HepG2 (cell line): Measurements from ENCODE around the gene TSPAN15. TPM values are rescaled to one million over a fixed set of nuclear protein-coding genes. Genes with fewer than 3 reads are reported as not detected.

Source experiments
- ATAC-seq: fragments of 200-7000 bp; cut with Tn5 transposase; 3 replicates; pipeline ENCODE4 v1.9.1; 2020; ENCODE audit warnings: mild to moderate bottlenecking, moderate library complexity
- BruUV-seq: library from RNA; stranded (reverse); fragments of 400-500 nt; replicated peaks from 2 replicates; lab custom pipeline; 2021; lab: Mats Ljungman, UMichigan
- CTCF ChIA-PET: fragments of 300-600 bp; formaldehyde crosslinking; extraction: SDS; loops from one replicate; lab custom pipeline; 2021; ENCODE audit warnings: low total read pairs, inconsistent platforms, low intra/inter-chr PET ratio; lab: Yijun Ruan, JAX
- POLR2A ChIA-PET: fragments of 350-600 bp; sonication (Branson Sonifier 250); formaldehyde crosslinking; loops from one replicate; lab custom pipeline; 2020; ENCODE audit warnings: antibody characterized with exemption, inconsistent platforms; lab: Yijun Ruan, JAX
- DNase-seq: peaks from one replicate; pipeline ENCODE4 v3.0.0-alpha.2; 2015; ENCODE audit warnings: low spot score
- FAIRE-seq: peaks from 3 replicates; lab custom pipeline; 2011; peaks lifted over from hg19 to GRCh38; lab: Jason Lieb, UNC
- H2AFZ ChIP-seq: one replicate; pipeline ENCODE4 v1.6.1; 2011; ENCODE audit warnings: low read length, inconsistent platforms
- H3K27ac ChIP-seq: fragments of 300-600 bp; 3 replicates; pipeline ENCODE4 v1.8.0; 2011; ENCODE audit warnings: mixed run types, mild to moderate bottlenecking, mixed read lengths, low read length, inconsistent platforms; ENCODE audit not compliant: insufficient read depth; ENCODE audit errors: extremely low read length
- H3K27me3 ChIP-seq, 2 experiments: fragments of 200-600 bp in 1 of 2; 2 replicates in 1 of 2; 3 replicates in 1 of 2; pipeline versions ENCODE4 v1.6.0 to v1.8.0; 2011; ENCODE audit warnings: low read length in 2 of 2, mild to moderate bottlenecking in 2 of 2, moderate library complexity in 2 of 2, inconsistent platforms in 1 of 2; ENCODE audit not compliant: insufficient read depth in 2 of 2, control insufficient read depth in 1 of 2
- H3K36me3 ChIP-seq, 2 experiments: fragments of 200-600 bp in 1 of 2; replicated peaks in 1 of 2; 2 replicates in 1 of 2; 3 replicates in 1 of 2; pipeline versions ENCODE4 v1.5.1 to v1.8.0; 2011; ENCODE audit warnings: low read length in 2 of 2, inconsistent platforms in 1 of 2; ENCODE audit not compliant: insufficient read depth in 2 of 2, control insufficient read depth in 1 of 2
- H3K4me1 ChIP-seq: 2 replicates; pipeline ENCODE4 v1.5.1; 2012; ENCODE audit warnings: low read length, inconsistent platforms; ENCODE audit not compliant: insufficient read depth
- H3K4me2 ChIP-seq: 2 replicates; pipeline ENCODE4 v1.6.0; 2011; ENCODE audit warnings: low read depth, low read length, inconsistent platforms
- H3K4me3 ChIP-seq, 3 experiments: fragments of 200-600 bp in 1 of 3; sonication (generic), shearing (Covaris generic) in 1 of 3; replicated peaks in 1 of 3; 2 replicates each; pipeline ENCODE4 v1.5.1; 2011 to 2016; ENCODE audit warnings: low read length in 3 of 3, inconsistent platforms in 2 of 3, low read depth in 2 of 3, mild to moderate bottlenecking in 2 of 3, control low read depth in 1 of 3, mixed read lengths in 1 of 3; ENCODE audit not compliant: insufficient read depth in 1 of 3
- H3K79me2 ChIP-seq: one replicate; pipeline ENCODE4 v1.6.1; 2011; ENCODE audit warnings: low read length, inconsistent platforms; ENCODE audit not compliant: insufficient read depth
- H3K9ac ChIP-seq: 2 replicates; pipeline ENCODE4 v1.6.0; 2011; ENCODE audit warnings: mild to moderate bottlenecking, low read depth, low read length, inconsistent platforms; ENCODE audit not compliant: insufficient read depth
- H3K9me3 ChIP-seq: 2 replicates; pipeline ENCODE4 v1.5.1; 2012; ENCODE audit warnings: mild to moderate bottlenecking, low read length
- H4K20me1 ChIP-seq: 2 replicates; pipeline ENCODE4 v1.6.0; 2011; ENCODE audit warnings: inconsistent platforms, mild to moderate bottlenecking, low read length, moderate library complexity; ENCODE audit not compliant: insufficient read depth
- ELF3 ChIP-seq: IDR thresholded peaks from 2 replicates; pipeline ENCODE4 v1.6.1; 2016; ENCODE audit warnings: missing genetic modification reagents, missing compliant biosample characterization
- HNF4A ChIP-seq: sonication (generic); formaldehyde crosslinking; IDR thresholded peaks from 2 replicates; pipeline ENCODE4 v1.4.0; 2020; ENCODE audit warnings: missing genetic modification reagents
- MZF1 ChIP-seq: sonication (generic); formaldehyde crosslinking; IDR thresholded peaks from 2 replicates; pipeline ENCODE4 v1.8.1; 2023; ENCODE audit warnings: mild to moderate bottlenecking, missing genetic modification reagents, borderline replicate concordance
- NAIF1 ChIP-seq: sonication (generic); formaldehyde crosslinking; IDR thresholded peaks from 2 replicates; pipeline ENCODE4 v1.5.0; 2020; ENCODE audit warnings: mild to moderate bottlenecking, missing genetic modification reagents, borderline replicate concordance
- NR1H2 ChIP-seq: sonication (generic); formaldehyde crosslinking; IDR thresholded peaks from 2 replicates; pipeline ENCODE4 v1.8.1; 2022; ENCODE audit warnings: low read depth, missing genetic modification reagents, borderline replicate concordance
- PHF20 ChIP-seq: sonication (generic); formaldehyde crosslinking; IDR thresholded peaks from 2 replicates; pipeline ENCODE4 v1.5.0; 2020; ENCODE audit warnings: mild to moderate bottlenecking, missing genetic modification reagents
- SMC3 ChIP-seq: IDR thresholded peaks from 2 replicates; pipeline ENCODE4 v1.6.1; 2011; ENCODE audit warnings: low read length, improper control_type of control experiment
- ZNF468 ChIP-seq: sonication (generic); formaldehyde crosslinking; IDR thresholded peaks from 2 replicates; pipeline ENCODE4 v1.8.0; 2022; ENCODE audit warnings: mild to moderate bottlenecking, moderate library complexity, missing genetic modification reagents
- WGBS: methylation state at CpG from one replicate; pipeline ENCODE4 v1.1.6; 2017; ENCODE audit warnings: low lambda C conversion rate; 5-methylcytosine and 5-hydroxymethylcytosine counted together
- in situ Hi-C: cut with HindIII; loops from 2 replicates; pipeline ENCODE4 v1.10.0; 2017; ENCODE audit warnings: low pct_unique_long_range_greater_than_20kb; ENCODE audit not compliant: extremely low pct_ligation_motif_present
- intact Hi-C: fragments of 100-400 bp; cut with micrococcal nuclease; formaldehyde crosslinking; loops from one replicate; pipeline ENCODE4 v1.10.0; 2022; ENCODE audit not compliant: unreplicated experiment
- polyA plus RNA-seq, 8 experiments: library from polyadenylated mRNA; depleted of rRNA in 3 of 8; stranded (reverse) in 7 of 8; unstranded in 1 of 8; fragments of >200 nt; fragmentation: Illumina TruSeq in 4 of 8; extraction: Trizol in 4 of 8; gene quantifications; 2 replicates each; pipeline versions ENCODE4 v1.2.1 to v1.2.3, GENCODE V29; 2011 to 2016; ENCODE audit warnings: low read depth in 4 of 8, missing spikeins in 1 of 8, mixed read lengths in 1 of 8; ENCODE audit not compliant: insufficient read depth in 1 of 8
- total RNA-seq, 5 experiments: library from RNA; depleted of rRNA; stranded (reverse); fragments of >200 nt; fragmentation: Illumina TruSeq; extraction: Trizol; gene quantifications; 2 replicates each; pipeline ENCODE4 v1.2.3, GENCODE V29; 2016; ENCODE audit warnings: low read depth in 1 of 5
- TF ChIP-seq, protein P1 (sequence below): IDR thresholded peaks from 2 replicates; pipeline ENCODE4 v1.6.1; 2016
- TF ChIP-seq, protein P2 (sequence below), 2 experiments: fragments of 450-650 bp in 1 of 2; sonication (generic) in 1 of 2; formaldehyde crosslinking in 1 of 2; IDR thresholded peaks; 2 replicates each; pipeline versions ENCODE4 v1.6.1 to v1.8.0; 2016 to 2022; ENCODE audit warnings: antibody characterized with exemption in 1 of 2, mild to moderate bottlenecking in 1 of 2, missing genetic modification reagents in 1 of 2

TSPAN15 gene
- total and polyA plus RNA-seq, 2 of the 13 experiments (the other 11 are each of a cell fraction or from before 2014, with no cell fraction given), result 0.27 to 3.2 TPM

DNA sequence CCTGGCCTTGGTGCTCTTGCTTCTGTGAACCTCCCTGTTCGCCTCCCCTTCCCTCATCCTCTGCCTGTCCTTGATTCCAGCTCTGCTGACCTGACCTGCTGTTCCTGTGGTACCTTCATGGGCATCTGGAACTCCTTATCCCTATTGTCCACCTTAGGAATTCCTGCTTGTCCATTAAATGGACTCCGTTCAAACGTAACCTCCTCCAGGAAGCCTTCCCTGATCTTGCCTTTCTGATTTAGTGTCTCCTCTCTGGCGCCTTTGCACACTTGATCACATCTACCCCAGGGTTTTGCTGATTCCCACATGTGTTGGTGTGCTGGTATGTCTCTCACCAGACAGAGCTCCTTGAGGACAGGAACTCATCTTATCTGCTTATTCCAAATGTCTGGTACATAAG lies 20.9 kb downstream of the TSPAN15 start:
- Histone ChIP-seq H4K20me1 (no peaks in the 10 kb centered on the region), H3K79me2 (no peaks in the 10 kb centered on the region), H2AFZ (no peak overlapping the region), H3K27ac (no peak overlapping the region), H3K27me3 (peaks cover 1 to 4% of the 10 kb centered on the region in 2 experiments; a peak in 1 of 5 replicates), H3K4me3 (no peak overlapping the region), H3K9me3 (no peaks in the 10 kb centered on the region), H3K4me1 (no peaks in the 10 kb centered on the region), H3K9ac (no peak overlapping the region), H3K4me2 (no peak overlapping the region), H3K36me3 (no peaks in the 10 kb centered on the region)
- 41% methylated on average over 4 of the region's 4 CpGs for WGBS
- intact Hi-C loops, result no loop called here
- POLR2A ChIA-PET, result no interaction called here
- in situ Hi-C loops, result no loop called here
- no TSS peak for BruUV-seq
- CTCF ChIA-PET, result no interaction called here
- DNase-seq (no peak), ATAC-seq (no peak), FAIRE-seq (no peak)
- no peak for TF ChIP-seq MZF1 (CRISPR knock-in tag)
- no peak for TF ChIP-seq HNF4A (CRISPR knock-in tag)
- TF ChIP-seq NR1H2 (CRISPR knock-in tag), result no peak
- TF ChIP-seq, protein P1, sequence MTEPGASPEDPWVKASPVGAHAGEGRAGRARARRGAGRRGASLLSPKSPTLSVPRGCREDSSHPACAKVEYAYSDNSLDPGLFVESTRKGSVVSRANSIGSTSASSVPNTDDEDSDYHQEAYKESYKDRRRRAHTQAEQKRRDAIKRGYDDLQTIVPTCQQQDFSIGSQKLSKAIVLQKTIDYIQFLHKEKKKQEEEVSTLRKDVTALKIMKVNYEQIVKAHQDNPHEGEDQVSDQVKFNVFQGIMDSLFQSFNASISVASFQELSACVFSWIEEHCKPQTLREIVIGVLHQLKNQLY (CRISPR knock-in tag), result no peak
- TF ChIP-seq SMC3, result no peak
- TF ChIP-seq ELF3, result no peak
- TF ChIP-seq, protein P2, sequence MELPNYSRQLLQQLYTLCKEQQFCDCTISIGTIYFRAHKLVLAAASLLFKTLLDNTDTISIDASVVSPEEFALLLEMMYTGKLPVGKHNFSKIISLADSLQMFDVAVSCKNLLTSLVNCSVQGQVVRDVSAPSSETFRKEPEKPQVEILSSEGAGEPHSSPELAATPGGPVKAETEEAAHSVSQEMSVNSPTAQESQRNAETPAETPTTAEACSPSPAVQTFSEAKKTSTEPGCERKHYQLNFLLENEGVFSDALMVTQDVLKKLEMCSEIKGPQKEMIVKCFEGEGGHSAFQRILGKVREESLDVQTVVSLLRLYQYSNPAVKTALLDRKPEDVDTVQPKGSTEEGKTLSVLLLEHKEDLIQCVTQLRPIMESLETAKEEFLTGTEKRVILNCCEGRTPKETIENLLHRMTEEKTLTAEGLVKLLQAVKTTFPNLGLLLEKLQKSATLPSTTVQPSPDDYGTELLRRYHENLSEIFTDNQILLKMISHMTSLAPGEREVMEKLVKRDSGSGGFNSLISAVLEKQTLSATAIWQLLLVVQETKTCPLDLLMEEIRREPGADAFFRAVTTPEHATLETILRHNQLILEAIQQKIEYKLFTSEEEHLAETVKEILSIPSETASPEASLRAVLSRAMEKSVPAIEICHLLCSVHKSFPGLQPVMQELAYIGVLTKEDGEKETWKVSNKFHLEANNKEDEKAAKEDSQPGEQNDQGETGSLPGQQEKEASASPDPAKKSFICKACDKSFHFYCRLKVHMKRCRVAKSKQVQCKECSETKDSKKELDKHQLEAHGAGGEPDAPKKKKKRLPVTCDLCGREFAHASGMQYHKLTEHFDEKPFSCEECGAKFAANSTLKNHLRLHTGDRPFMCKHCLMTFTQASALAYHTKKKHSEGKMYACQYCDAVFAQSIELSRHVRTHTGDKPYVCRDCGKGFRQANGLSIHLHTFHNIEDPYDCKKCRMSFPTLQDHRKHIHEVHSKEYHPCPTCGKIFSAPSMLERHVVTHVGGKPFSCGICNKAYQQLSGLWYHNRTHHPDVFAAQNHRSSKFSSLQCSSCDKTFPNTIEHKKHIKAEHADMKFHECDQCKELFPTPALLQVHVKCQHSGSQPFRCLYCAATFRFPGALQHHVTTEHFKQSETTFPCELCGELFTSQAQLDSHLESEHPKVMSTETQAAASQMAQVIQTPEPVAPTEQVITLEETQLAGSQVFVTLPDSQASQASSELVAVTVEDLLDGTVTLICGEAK (IDR thresholded peaks at IDR 0.05), result no peak
- TF ChIP-seq, protein P2 (CRISPR knock-in tag; IDR thresholded peaks at IDR 0.05), result no peak
- no peak for TF ChIP-seq PHF20
- TF ChIP-seq NAIF1 (CRISPR knock-in tag), result no peak
- TF ChIP-seq ZNF468, result no peak
